Posterior vena cava (tissue), 2 donors: ENCODE measurements around the gene GANAB. TPM values are rescaled to one million over a fixed set of nuclear protein-coding genes. Genes with fewer than 3 reads are reported as not detected.
"Not testable (repeated sequence)": the region's sequence is repeated elsewhere in the genome, so short reads cannot be mapped to it uniquely, and the experiment has no call there.

Source experiments
- DNase-seq: peaks from one replicate; pipeline ENCODE4 v3.0.0-alpha.2; 2020; ENCODE audit warnings: low spot score
- intact Hi-C, 2 donors: fragments of 100-400 bp; cut with DNase I; formaldehyde crosslinking; loops; one replicate each; pipeline versions ENCODE4 v1.14.1 to v1.14.2; 2022 to 2023
- total RNA-seq, 2 donors: library from RNA; stranded (reverse); fragmentation: NEBNext Ultra II Directional; extraction: Animal tissue kit (Norgen Biotek cat#: 25700); gene quantifications; one replicate each; pipeline ENCODE4 v1.2.1, GENCODE V29; 2021
- donor health status: DM: yes; HTN: yes; CAD: no.
- donor health status: DM: yes; HTN: yes; CAD: no.

GANAB gene
- total RNA-seq, 2 donors from 2014 or later: 206 to 240 TPM

DNA sequence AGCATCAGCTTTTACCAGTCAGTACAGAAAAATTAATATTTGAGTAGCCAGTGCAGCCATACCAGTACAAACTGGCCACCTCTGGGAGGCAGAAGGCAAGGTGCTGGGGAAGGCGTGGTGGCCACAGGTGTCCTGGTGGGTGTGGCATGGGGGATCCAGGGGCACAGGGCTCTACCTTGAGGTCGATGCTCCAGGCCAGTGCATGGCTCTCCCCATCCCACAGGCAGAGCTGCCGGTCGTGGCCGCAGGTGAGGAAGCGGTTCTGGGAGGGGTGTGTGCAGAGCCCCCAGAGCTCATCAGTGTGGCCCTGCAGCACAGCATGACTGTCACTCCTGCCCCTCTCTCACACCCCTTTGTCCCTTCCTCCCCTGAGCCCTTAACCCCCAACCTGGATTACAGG, 40.9 kb downstream of the GANAB start:
- intact Hi-C loops: no loop called here
- peak; percentile 80 for DNase-seq

DNA sequence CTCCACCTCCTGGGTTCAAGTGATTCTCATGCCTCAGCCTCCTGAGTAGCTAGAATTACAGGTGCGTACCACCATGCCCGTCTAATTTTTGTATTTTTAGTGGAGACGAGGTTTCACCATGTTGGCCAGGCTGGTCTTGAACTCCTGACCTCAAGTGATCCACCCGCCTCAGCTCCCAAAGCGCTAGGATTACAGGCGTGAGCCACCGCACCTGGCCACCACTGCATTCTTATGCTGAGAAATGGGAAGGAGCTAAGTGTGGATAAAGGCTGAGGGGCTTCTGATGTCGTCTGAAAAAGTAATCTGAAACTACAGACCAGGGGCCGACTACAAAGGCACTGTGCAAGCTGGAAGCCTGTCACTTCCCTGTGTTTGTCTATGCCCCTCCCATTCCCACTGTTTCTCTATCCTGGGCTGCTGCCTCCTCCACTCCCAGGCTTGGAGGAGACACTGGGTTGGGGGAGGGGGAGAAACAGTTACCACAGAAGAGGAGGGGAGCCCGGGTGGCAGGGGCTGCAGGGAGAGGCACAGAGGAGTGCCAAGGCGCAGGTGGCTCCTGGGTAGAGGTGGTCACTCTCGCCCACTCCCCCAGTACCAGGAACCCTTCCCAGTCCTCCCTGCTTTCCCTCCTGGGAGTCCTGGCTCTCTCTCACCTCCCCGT, 41.8 kb downstream of the GANAB start:
- no peak for DNase-seq
- intact Hi-C loops: no loop called here

DNA sequence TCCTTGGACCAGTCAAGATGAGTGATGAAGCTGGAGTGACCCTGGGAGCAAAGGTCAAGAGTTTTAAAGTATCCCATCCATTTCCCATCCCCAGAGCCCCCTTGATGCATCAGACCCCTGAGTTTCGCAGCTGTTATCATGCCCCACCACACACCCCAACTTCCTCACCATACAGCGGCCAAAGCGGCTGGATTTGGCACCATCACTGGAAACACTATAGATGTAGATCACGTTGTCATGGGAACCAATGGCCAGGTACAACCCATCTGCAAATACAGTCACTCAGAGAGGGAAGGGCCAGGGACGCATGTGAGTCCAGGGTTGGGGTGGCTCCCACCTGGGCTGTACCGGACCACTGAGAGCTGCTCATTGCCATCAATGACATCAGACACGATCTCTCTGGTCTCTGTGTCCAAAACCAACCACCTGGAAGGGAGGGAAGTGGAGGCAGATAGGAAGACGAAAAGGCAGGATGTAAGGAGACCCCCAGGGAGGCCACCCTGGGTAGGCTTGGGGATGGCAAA, 42.6 kb downstream of the GANAB start:
- DNase-seq: no peak
- intact Hi-C loops: no loop called here

DNA sequence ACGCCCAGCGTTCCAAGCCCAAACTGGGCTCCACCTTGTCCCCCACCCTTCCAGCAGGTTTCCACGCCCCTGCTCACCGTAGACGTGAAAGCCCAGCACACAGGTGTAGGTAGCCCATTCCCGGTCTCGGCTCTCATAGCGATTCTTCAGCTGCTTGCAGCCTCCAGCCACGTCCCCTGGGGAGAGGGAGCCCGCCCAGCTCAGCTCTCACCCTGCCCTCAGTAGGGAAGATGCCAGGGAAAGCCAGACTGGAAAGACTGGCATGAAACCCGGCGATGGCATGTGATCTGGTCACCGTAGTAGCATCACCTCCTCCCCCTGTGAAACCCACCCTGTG, 43.4 kb downstream of the GANAB start:
- intact Hi-C loops: no loop called here
- DNase-seq: peak; percentile 78

DNA sequence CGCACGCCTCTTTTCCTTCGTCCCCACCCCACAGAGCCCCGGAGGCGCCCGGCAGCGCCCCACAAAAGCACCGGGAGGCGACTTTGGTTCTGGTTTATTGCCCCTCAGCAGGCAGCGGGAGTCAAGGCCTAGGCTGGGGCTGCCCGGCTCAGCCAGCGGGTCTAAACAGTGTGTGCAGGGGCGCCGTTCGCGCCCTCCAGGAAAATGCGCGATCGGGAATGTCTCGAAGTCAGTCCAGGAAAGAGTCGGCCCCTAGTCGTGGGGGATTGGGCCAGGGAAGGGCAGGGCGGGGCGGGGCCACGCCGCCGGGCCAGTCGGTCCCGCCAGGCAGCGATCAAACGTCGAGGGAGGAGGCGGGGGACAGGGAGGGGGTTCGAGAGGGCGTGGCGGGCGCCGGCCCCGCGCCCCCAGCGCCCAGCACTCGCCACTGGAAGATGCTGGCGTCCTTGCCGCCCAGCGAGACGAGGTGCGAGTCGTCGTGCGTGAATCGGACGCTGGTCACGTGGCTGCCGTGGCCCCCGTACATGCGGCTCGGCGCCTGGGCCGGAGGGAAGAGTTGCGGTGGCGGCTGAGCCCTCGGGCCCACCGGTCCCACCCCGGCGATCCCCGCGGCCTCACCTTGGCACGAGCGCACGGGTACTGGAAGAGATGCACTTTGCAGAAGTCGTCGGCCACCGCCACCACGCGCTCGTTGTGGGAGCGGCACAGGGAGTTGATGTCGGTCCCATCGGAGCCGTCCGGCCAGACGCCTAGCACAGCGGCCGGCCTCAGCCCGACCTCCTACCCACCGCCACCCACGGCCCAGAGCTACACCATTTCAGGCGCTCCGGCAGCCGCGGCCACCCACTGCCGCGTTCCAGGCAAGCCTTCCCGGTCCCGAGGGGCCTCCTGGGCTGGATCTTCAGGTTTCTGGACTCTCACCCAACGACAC, 44.0 kb downstream of the GANAB start:
- DNase-seq: peak; percentile 91
- intact Hi-C loops: no loop called here

DNA sequence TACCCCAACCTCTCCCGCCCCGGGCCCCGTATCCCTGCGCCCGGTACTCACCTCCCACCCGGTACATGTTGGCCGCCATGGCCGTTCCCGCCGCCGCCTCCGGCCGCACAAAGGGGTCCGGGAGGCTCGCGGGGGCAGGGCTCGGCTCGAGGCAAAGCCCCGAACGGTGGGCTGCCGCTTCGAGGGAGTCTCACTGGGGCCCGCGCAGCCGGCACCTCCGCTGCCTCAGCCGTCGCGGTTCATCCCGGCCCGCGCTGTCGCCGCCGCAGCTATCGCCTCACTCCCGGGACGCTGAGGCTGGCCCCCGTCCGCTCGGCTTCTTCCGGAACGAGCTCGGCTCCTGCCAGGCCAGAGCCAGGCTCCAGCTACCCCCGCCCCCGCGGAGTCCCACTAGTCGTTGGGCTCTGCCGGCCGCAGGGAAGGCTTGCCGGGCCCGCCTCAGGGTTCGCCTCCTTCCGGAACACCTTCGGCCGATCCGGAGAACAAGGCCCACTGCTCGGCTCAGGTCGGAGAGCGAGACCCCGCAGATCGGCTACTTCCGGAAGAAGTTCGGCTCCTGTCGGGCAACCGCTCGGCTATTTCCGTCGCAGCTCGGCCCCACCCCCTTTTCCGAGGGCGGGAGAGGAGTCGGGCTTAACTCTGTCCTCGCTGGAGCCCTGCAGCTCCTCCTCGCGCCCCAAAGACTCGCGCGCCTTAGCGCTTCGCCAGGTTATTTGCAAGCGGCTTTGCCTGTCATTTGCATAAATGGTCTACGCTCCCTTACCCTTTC, 44.9 kb downstream of the GANAB start, which contains the start of gene MTA2:
Gene MTA2, minus strand, starts transcription at position 494 of the 769 bp plus-strand sequence. Its CDS starts 415 bp downstream, at position 79.
- peak; percentile 99 for DNase-seq
- intact Hi-C loops: no loop called here

DNA sequence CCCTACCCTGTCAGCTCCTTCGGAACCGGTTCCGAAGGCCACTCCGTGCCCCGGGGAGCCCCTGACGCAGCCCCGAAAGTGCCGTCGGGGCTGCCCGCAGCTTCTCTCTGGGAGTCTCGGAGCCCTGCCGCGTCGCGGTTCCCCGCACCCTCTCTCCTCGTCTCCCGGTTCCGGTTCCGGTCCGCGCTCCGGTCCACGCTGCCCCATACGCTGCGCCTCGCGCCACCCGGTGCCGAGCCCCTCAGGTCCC, 45.4 kb downstream of the GANAB start:
- intact Hi-C loops: no loop called here
- peak; percentile 90 for DNase-seq

DNA sequence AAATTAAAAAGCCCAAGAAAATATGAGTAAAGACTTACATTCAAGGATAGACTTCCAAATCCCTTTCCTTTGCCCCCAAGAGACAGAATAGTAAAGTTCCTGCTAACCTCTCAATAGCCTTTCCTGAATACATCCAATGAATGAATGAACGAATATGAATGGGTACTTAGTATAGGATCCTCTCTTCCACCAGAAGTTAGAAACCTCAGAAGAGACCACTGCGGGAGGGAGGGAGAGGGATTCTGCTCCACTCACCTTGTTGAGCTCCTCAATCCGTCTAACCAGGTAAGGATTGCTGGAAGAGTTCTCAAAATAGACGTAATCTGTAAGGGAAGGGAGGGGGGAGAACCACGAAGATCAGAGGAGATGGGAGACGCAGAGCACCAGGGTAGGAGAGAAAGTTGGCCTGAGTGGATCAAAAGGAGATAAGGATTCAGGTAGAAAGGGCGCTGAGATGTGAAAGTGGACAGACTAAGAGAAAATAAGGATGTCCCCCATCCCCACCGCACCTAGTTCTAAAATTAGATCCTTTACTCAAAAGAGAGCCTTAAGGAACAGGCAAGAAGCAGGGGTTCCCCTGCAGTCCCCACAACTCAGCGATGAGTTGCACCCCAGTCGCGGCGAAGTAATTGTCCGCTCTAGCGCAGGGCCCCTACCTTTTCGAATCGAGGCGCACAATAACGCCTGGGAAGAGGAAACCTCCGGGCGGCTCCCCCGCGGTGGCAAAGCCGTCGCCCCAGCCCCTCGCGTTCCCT, 45.9 kb downstream of the GANAB start:
- no peak for DNase-seq
- intact Hi-C loops: no loop called here

DNA sequence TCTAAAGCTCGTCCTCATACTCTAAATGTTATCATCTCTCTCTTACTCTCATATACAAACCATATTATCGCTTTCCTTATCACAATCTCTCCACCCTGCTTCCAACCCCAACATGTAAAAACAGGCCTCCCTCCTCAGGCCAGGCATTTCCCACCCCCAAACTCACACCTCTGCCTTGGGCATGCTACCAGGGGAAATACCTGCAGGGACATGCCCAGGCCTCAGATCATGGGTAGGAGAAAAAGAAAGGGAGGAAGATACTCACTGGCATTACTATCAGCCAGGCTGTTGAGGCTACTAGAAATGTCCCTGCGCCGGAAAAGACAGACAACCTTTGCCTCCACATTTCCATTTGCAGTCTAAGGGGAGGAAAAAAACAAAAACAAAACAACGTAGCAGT, 46.5 kb downstream of the GANAB start:
- intact Hi-C loops: no loop called here
- DNase-seq: no peak

DNA sequence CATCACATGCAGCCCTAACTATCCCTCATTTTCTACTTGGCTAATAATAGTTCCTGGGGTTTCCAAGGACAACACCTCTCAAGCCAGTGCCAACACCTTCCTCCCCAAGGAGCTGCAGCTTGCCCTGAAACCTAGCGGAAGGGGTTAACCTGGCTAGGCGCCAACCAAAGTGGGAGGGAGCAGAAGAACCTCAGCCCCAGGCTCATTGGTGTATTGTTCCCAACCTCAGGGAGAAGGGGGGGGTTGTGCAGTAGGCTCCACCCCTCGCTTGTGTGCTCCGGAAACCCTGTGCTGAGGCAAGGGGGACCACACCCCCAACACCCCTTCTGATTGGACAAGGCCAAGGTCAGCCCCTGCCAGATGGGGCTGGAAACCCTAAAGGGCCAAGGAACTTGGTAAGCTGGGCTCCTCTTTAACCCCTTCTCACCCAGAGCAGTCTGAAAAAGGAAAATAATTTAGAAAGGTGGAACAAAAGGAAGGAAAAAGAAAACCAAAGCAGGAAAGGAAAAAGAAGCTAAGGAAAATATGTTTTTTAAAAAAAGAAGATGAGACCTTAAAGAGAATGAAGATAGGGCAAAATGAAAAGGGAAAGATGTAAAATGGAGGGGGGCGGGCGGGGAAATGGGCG, 47.2 kb downstream of the GANAB start:
- intact Hi-C loops: no loop called here
- DNase-seq: peak; percentile 98

DNA sequence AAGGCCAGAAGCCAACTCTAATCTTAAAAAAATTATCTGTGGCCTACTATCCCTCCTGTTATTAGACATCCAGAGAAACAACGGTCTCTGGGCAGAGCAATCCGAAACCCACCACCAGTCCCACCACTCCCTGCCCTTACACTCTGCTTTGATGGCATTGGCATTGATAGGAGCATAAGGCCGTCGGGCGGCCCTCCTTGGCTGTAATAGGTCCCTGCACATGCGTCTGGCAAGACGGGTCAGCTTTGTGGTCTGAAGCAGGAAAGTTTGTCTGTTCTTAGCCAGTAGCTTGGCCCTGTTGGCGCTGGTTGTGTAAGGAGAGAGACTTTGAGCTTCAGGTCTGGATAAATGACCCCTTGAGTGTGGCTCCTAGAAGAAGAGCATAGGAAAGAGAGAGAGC, 51.3 kb downstream of the GANAB start:
- no peak for DNase-seq

DNA sequence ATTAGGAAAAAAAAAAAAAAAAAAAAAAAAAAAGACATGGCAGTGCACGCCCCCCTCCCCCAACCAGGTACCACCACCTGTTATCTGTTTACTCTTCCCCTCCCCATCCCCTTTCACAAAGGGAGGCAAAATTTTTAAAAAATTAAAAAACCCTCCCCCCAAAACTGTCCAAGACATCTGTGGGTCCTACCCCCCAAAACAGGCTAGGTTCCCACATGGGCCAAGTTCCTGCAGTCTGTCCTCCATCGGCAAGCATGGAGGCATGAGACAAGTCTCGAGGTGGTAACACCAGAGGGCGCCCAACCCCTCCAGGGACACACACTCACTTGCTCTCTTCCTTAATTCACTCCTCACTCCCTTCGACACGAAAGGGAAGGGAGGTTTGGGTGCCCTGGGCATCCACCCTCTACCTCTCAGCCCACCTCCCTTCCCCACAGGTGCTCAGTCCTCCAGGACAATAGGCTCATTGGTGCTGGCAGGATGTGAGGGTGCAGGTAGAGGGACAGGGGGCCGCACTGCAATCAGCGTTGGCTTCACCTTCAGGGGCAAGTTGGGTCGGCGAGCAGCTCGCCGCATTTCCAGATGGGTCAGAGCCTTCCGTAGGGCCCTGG, 52.9 kb downstream of the GANAB start:
- intact Hi-C loops: no loop called here
- DNase-seq: peak; percentile 92

More for the DNA sequence above, 51.3 kb downstream of the GANAB start:
- intact Hi-C loops: no loop called here

DNA sequence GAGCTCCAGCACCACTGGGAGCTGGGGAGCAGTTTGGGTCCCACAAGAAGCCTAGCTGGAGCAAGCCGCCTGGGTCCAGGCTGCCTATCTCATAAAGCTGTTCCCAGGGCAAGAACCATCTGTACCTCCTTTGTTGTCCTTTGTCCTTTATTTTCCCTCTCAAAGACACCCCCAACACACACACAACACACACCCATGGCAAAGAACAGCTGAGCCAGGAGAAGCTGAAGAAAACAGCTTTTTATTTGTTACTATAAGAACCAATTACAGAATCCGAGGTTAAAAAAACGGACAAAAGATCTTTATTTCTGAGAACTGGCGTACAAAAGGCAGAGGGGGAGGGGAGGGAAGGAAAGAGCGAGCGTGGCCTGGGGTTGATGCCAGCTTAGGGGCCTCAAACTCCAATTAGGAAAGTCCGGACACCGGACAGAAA, 53.4 kb downstream of the GANAB start:
- no peak for DNase-seq
- intact Hi-C loops: no loop called here

DNA sequence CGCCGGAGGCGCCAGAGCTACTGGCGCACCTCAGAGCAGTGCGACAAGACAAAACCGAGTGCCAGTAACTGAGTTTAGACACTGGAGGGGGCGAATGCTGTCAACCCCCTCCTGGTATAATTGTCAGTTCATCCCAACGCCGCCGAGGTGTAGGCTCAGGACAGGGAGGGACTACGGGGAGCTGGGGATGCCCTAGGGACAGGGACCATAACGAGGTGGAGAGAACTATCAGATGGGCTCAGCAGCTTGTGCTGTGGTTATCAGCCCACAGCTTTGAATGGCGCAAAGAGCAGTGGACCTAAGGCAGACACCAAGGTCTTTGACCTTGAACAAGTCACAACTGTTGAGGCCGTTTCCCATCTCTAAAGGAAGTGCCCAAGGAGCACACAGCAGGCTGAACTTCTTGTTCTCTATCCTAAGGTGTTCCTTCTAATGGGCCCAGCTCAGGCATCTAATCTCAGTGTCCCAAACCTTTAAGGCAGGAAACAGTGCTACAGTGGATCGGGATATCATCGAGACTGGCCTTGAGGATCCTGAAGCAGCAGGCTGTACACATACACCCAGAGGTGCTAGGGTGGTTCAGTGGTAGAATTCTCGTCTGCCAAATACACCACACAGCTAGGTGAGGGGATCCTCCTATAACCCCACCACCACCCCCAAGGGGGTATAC, 54.1 kb downstream of the GANAB start:
- no peak for DNase-seq
- intact Hi-C loops: no loop called here

DNA sequence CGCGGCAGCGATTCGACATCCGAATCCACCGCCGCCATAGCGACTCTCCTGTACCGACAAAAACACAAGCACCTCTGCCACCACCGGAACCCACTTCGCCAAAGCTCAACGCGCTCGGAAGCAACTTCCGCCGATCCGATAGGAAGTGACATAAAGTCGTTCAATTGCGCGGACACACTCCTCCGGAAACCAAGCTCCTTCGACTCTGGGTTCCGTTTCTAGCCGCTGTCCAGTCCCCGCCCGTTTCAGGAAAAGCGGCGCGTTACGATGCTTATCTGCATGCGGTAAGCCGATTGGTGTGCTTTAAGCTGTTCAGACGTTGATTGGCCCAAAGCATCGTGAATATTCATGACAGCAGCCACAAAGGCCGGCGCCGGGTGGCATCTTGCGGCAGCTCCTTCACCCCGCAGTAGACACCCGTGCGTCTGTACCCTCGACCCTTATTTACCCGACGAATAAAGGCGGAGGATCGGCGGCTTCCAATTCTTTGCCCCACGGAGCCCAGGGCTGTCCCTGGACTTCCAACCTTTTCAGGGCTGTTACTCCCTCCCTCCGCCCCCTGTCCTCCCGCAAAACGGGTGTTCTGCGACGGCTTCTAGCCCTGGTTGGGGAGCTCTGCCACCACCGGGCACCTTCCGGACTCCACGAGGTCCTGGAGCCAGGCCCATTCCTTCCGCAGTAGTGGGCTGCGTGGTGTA, 54.8 kb downstream of the GANAB start, which contains the start of gene TUT1:
Gene TUT1, minus strand, starts transcription at position 76 of the 698 bp plus-strand sequence. Its CDS starts 38 bp downstream, at position 38.
- peak; percentile 98 for DNase-seq
- intact Hi-C loops: loop anchor here in 1 of 2 donors (2.0 kb wide), 1 partner anchor 17 kb away; no protein-coding TSS in a partner anchor

DNA sequence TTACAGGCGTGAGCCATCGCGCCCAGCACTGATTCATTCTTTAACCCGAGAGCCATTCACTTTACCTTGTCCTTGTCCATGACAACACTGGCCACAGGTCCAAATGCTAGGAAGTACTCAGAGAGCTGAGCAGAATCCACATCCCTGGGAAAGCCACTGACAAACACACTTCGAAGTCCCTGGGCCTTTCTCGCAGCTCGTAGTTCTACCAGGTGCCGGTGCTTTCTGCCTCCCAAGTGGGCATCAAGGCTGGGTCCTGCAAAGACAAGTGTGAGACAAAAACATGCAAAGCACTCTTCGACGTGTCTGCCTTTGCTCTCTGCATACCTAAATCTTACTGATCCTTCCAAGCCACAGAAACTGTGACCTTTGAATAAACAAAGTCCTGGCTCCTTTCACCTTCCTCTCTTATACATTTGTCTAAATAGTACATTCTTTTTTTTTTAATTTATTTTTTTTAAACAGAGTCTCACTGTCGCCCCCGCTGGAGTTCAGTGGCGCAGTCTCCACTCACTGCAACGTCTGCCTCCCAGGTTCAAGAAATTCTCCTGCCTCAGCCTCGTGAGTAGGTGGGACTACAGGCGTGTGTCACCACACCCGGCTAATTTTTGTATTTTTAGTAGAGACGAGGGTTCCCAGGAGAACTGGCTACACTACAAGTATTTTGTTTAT, 57.3 kb downstream of the GANAB start:
- peak; percentile 26 for DNase-seq
- intact Hi-C loops: no loop called here

DNA sequence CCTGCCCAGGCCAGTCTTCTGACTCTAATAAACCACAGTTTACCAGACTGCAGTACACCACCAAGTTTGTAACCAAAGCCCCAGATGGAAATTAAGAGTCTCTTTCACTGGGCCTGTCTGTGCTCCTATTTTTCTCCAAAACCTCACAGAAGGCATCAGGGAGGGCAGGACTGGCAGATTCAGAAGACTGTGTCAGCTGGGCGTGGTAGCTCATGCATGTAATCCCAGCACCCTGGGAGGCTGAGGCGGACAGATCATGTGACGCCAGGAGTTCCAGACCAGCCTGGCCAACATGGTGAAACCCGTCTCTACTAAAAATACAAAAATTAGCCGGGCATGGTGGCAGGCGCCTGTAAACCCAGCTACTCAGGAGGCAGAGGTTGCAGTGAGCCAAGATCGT, 61.1 kb downstream of the GANAB start:
- peak; percentile 32 for DNase-seq
- intact Hi-C loops: not testable (repeated sequence)
